GM18511 (cell line): ENCODE results near the gene SLC1A5.
"Not testable (repeated sequence)": the region's sequence is repeated elsewhere in the genome, so short reads cannot be mapped to it uniquely, and the experiment has no call there.

Experiments used
- ATAC-seq: cut with Tn5 transposase; IDR thresholded peaks from one replicate; pipeline ENCODE4 v1.9.1; 2021; ENCODE audit warnings: mild to moderate bottlenecking, moderate library complexity; ENCODE audit not compliant: unreplicated experiment

Gene SLC1A5

GRCh38 chr19:46772170-46773017 lies 16.0 kb downstream of the SLC1A5 start:
- no peak for ATAC-seq

GRCh38 chr19:46768746-46769145 lies 19.6 kb downstream of the SLC1A5 start:
- not testable (repeated sequence) for ATAC-seq

- no peak for ATAC-seq
Observed at GRCh38 chr19:46766569-46767317, 21.7 kb downstream of the SLC1A5 start.

- ATAC-seq = no peak
Observed at GRCh38 chr19:46764817-46765291, 23.5 kb downstream of the SLC1A5 start.

GRCh38 chr19:46762245-46762890 lies 26.0 kb downstream of the SLC1A5 start:
- ATAC-seq = no peak

GRCh38 chr19:46761418-46761831 lies 27.0 kb downstream of the SLC1A5 start:
- no peak for ATAC-seq

- not testable (repeated sequence) for ATAC-seq
Observed at GRCh38 chr19:46760897-46761296, 27.5 kb downstream of the SLC1A5 start.

GRCh38 chr19:46760363-46760762 lies 28.0 kb downstream of the SLC1A5 start:
- no peak for ATAC-seq

- ATAC-seq = no peak
Observed at GRCh38 chr19:46759817-46760333, 28.5 kb downstream of the SLC1A5 start.

GRCh38 chr19:46759206-46759605 lies 29.2 kb downstream of the SLC1A5 start:
- no peak for ATAC-seq

- no peak for ATAC-seq
Observed at GRCh38 chr19:46756544-46756888, 31.9 kb downstream of the SLC1A5 start.

GRCh38 chr19:46755853-46756543 lies 32.4 kb downstream of the SLC1A5 start:
- ATAC-seq = no peak

- ATAC-seq = no peak
Observed at GRCh38 chr19:46755077-46755852, 33.1 kb downstream of the SLC1A5 start.

- ATAC-seq = no peak
Observed at GRCh38 chr19:46753420-46754155, 34.8 kb downstream of the SLC1A5 start.

GRCh38 chr19:46748325-46749109 lies 39.9 kb downstream of the SLC1A5 start:
- ATAC-seq = no peak

- no peak for ATAC-seq
Observed at GRCh38 chr19:46746281-46747057, 41.9 kb downstream of the SLC1A5 start, which contains the start of gene STRN4. TSS of gene STRN4 (minus strand) at chr19:46746450. CDS start at chr19:46746430, 20 bp downstream.

- no peak for ATAC-seq
Observed at GRCh38 chr19:46745521-46746280, 42.7 kb downstream of the SLC1A5 start, which contains the start of gene FKRP. TSS of gene FKRP (plus strand) at chr19:46746057. CDS start at chr19:46755451, 9,394 bp downstream.
